Activated CD4-positive, CD25-positive, alpha-beta regulatory T cell treated with anti-CD3 and anti-CD28 coated beads, Interleukin-2, amount 50 U/mL, for 72 hours (primary cell): ENCODE data around the gene MYCBPAP.

Source experiments
- DNase-seq: peaks from one replicate; pipeline ENCODE4 v3.0.0; 2021

MYCBPAP gene

GRCh38 chr17:50554201-50554600, 46.0 kb downstream of the MYCBPAP start:
- DNase-seq: no peak

- no peak for DNase-seq
Measured at GRCh38 chr17:50556803-50557202, 48.6 kb downstream of the MYCBPAP start.

- DNase-seq: no peak
Measured at GRCh38 chr17:50557630-50558029, 49.4 kb downstream of the MYCBPAP start.

- no peak for DNase-seq
Measured at GRCh38 chr17:50558091-50558490, 49.9 kb downstream of the MYCBPAP start.

- DNase-seq: no peak
Measured at GRCh38 chr17:50558581-50558940, 50.3 kb downstream of the MYCBPAP start.

- DNase-seq: no peak
Measured at GRCh38 chr17:50558941-50559614, 50.8 kb downstream of the MYCBPAP start.

GRCh38 chr17:50559674-50560184, 51.5 kb downstream of the MYCBPAP start:
- no peak for DNase-seq

GRCh38 chr17:50560185-50560824, 52.1 kb downstream of the MYCBPAP start, which contains the start of gene CACNA1G:
Gene CACNA1G, plus strand, starts transcription at chr17:50560715. Its CDS starts 745 bp downstream, at chr17:50561460.
- DNase-seq: peak; percentile 86

- DNase-seq: peak; percentile 36
Measured at GRCh38 chr17:50560931-50561745, 52.9 kb downstream of the MYCBPAP start.

GRCh38 chr17:50561746-50562141, 53.5 kb downstream of the MYCBPAP start:
- DNase-seq: no peak

- peak; percentile 34 for DNase-seq
Measured at GRCh38 chr17:50562242-50563091, 54.2 kb downstream of the MYCBPAP start.

- no peak for DNase-seq
Measured at GRCh38 chr17:50563092-50563511, 54.9 kb downstream of the MYCBPAP start.

- no peak for DNase-seq
Measured at GRCh38 chr17:50564916-50565315, 56.7 kb downstream of the MYCBPAP start.

- DNase-seq: no peak
Measured at GRCh38 chr17:50565402-50566350, 57.4 kb downstream of the MYCBPAP start.

- DNase-seq: no peak
Measured at GRCh38 chr17:50566886-50567285, 58.6 kb downstream of the MYCBPAP start.

- no peak for DNase-seq
Measured at GRCh38 chr17:50568659-50569058, 60.4 kb downstream of the MYCBPAP start.

- DNase-seq: no peak
Measured at GRCh38 chr17:50569592-50569991, 61.4 kb downstream of the MYCBPAP start.

- DNase-seq: no peak
Measured at GRCh38 chr17:50570032-50570431, 61.8 kb downstream of the MYCBPAP start.

- DNase-seq: no peak
Measured at GRCh38 chr17:50570528-50570927, 62.3 kb downstream of the MYCBPAP start.

- DNase-seq: no peak
Measured at GRCh38 chr17:50571681-50572080, 63.4 kb downstream of the MYCBPAP start.

GRCh38 chr17:50572541-50572940, 64.3 kb downstream of the MYCBPAP start:
- DNase-seq: no peak
